Skin epidermis (tissue), 12 donors: Measurements from ENCODE around the gene CDH23.
A peak's percentile ranks its signal among the peaks of the same experiment; 100 is the strongest.

ENCODE experiments used
- H3K27ac ChIP-seq, 21 experiments: fragments of 200-600 bp; sonication (generic) in 11 of 21; one replicate each; pipeline ENCODE4 v1.5.0; 2020; ENCODE audit warnings: mild to moderate bottlenecking in 3 of 21, inconsistent platforms in 2 of 21, moderate library complexity in 2 of 21
- H3K4me3 ChIP-seq, 7 experiments: fragments of 200-600 bp; sonication (generic) in 2 of 7; one replicate each; pipeline ENCODE4 v1.5.0; 2020; ENCODE audit warnings: inconsistent platforms in 2 of 7, mild to moderate bottlenecking in 2 of 7, moderate library complexity in 1 of 7

CDH23 gene

DNA sequence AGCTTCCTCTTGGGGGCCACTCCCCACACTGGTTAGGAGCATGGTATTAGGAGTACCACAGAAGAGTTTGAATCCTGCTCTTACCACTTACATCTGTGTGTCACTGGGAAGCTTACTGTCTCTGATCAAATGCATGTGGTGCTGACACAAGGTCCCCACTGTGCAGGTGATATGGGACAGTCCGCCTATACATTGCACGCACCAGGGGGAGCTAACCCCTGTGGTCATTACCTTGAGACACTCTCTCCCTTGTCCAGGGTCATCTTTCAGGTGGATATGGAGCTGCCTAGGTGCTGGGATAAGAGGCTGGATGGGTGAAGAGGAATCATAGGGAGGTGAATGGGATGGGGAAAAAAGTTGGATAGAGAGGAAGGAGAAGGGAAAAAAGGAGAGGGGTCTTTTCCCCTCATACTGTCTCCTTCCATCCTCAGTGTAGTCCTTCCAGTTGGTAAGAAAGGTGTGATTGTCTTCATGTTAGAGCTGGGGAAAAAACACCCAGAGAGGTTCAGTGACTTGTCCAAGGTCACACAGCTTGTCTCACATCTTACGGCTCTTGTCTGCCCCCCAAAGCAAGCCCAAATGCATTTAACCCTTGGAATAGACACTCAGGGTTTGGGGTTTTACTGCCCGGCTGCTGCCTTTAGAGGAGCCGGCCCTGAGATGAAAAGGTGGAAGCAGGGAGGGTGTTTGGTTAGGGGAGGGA, 125.9 kb downstream of the CDH23 start:
- H3K27ac ChIP-seq: no peak overlapping the region
- H3K4me3 ChIP-seq: no peak overlapping the region

DNA sequence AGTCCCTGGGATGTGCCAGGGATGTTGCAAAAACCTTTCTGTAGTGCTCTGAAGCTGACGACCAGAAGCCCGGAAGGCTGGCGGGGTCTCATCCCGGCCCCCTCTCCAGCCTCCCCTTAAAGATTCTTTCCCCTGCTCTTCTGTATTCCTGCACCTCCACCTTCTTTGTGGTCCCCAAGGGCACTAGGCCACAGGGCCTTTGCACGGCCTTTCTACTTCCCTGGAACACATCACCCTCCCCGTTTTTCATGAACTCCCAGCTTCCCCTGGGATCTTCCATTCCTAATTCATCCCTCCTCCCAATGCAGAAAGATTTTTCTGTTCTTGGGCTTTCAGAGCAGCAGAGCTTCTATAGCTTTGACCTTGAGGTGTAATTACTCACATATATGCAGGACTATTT, 127.0 kb downstream of the CDH23 start:
- Histone ChIP-seq H3K4me3 (no peak overlapping the region), H3K27ac (no peak overlapping the region)

DNA sequence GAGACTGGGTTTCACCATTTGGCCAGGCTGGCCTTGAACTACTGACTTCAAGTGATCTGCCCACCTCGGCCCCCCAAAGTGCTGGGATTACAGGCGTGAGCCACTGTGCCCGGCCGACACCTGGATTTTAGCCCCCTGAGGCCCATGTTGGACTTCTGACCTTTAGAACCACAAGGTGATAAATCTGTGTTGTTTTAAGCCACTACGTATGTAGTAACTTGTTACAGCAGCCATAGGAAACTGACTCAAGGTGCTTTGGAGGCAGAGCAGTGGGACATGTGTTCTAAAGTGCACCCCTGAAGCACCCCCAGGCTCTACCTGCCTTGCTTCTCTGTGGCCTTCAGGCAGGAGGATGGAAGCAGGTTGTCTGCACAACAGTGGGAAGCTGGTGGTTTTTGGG, 128.4 kb downstream of the CDH23 start:
- Histone ChIP-seq H3K4me3 (no peak overlapping the region), H3K27ac (no peak overlapping the region)

DNA sequence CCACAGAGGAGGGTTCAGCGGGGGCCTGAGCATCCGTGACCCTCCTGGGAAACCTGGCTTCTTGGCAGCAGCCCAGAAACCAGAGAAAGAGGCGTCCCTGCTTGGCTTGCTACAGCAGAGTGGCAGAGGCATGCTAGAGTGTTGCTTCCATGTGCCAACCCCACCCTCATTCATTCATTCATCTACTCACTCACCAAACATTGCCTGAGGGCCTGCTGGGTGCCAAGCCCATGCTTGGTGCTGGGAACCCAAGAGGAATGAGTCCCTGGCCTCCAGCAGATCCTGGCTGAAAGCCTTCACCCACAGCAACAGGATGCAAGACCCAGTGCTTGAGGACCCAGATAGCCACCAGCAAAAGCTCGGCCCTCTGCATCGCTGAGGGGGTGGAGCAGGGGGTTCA, 129.0 kb downstream of the CDH23 start:
- Histone ChIP-seq H3K4me3 (no peak overlapping the region), H3K27ac (no peak overlapping the region)

DNA sequence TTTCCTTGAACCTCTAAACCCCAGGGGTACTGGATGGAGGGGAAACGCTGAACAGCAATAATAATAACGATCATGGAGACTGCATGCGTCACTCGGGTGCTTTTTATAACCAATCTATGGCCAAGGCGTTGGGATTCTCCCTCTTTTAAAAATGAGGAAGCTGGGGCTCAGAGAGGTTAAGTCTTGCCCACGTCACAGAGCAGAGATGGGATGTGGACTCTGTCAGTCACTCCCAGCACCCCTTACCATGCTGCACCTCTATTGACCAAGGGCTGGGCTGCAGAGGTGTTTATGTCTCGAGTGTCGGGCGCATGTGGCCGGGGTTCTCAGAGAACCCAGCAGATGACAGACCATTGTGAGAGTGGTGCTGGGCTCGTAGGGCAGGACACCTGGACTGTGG, 129.9 kb downstream of the CDH23 start:
- Histone ChIP-seq H3K27ac (no peak overlapping the region), H3K4me3 (no peak overlapping the region)

DNA sequence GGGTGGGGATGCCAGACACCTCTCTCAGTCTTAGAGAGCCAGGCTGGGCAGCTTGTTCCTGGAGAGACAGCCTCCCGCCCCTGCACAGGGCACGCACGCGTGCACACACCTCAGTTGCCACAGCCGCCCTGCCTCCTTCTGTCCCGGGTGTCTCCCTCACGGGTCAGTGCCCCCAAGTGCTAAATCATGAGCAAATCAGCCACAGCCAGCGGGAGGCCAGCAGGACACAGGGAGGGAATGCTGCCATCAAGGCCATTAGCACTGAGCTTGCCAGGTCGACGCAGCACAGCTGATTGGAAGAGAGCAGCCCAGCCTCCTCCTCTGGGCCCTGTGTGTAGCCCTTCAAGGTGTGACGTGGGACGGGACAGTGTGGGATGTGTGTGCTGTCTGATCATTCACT, 130.4 kb downstream of the CDH23 start:
- Histone ChIP-seq H3K4me3 (no peak overlapping the region), H3K27ac (no peak overlapping the region)

DNA sequence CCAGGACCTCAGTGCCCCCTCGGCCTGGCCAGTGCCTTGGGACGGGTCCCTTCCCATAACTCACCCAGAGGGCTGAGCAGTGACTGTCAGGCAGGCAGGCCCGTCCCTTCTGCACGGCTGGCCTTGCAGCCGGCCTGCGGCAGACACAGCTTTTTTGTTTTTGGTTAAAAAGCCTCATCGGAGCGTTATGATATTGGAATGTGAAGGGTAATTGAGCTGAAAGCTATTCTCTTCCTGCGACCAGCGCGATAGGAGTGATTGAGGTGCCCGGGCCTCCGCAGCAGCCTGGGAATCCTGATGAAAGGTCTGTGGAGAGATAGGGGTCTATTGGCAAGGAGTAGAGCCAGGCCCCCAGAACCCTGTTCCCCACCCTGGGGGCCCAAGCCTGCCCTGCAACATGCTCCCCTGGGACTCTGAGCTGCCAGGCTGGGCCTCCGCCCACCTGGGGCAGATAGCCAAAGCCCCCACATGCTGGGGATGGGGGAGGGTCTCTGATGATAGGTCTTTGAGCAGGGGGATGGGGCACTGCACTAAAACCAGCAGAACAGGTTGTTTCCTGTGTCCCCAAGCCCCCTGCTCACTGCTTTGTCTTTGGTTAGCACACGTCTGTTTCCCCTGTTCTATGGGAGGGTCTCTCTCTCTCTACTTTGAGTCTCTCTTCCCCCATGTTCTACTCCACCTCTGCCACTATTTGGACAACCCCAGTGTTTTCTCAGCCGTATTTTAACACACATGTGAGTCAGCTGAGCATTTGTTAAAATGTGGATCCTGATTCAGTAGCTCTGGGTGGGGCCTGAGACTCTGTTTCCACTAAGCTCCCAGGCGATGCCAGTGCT, 131.9 kb downstream of the CDH23 start:
- no peak overlapping the region for H3K4me3 ChIP-seq
- no peak overlapping the region for H3K27ac ChIP-seq

DNA sequence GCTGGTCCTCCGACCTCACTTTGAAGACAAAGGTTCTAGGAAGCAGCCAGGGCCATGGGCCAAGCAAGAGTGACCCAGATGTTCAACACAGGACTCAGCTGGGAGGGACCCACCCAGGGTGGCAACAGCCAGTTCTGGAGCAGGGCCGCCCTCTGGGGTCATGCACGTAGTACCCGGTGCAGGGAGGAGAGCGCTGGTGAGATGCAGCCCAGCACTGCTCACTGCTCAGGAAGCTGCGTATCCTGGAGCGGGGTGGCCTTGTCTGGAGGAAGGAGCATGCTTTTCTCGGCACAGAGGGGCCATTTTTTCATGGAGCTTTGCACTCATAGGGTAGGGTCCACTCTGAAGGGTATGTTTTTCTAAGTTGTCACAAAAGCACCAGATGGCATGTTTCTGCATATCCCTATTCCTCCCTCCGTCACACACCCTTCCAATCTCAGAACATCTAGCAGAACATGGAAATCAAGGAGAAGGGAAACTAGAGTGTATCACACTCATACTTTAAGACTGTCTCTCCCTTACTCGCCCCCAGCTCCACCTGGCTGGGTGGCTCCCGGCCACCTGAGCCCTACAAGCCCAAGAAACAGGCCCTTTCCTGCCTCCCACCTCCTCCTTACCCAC, 132.6 kb downstream of the CDH23 start:
- no peak overlapping the region for H3K4me3 ChIP-seq
- no peak overlapping the region for H3K27ac ChIP-seq

DNA sequence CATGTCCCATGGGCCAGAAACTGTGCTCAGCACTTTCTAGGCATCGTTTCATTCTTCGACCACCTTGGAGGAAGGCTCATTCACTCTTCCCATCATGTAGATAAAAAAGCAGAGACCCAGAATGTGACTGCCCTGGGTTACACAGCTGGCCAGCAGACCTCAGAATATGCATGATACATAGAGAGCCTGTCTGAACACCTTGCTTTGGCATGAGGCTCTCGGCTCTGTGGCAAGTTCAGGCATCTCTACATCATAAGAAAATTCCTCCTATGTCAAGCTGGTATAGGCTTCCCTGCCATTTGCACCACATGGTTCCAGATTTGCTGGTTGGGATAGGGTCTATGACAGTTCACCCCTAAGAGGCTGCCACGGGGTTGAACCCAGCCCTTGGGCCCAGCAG, 134.1 kb downstream of the CDH23 start:
- peak overlapping the region in 1 of 21 experiments; percentile 34 for H3K27ac ChIP-seq
- no peak overlapping the region for H3K4me3 ChIP-seq

DNA sequence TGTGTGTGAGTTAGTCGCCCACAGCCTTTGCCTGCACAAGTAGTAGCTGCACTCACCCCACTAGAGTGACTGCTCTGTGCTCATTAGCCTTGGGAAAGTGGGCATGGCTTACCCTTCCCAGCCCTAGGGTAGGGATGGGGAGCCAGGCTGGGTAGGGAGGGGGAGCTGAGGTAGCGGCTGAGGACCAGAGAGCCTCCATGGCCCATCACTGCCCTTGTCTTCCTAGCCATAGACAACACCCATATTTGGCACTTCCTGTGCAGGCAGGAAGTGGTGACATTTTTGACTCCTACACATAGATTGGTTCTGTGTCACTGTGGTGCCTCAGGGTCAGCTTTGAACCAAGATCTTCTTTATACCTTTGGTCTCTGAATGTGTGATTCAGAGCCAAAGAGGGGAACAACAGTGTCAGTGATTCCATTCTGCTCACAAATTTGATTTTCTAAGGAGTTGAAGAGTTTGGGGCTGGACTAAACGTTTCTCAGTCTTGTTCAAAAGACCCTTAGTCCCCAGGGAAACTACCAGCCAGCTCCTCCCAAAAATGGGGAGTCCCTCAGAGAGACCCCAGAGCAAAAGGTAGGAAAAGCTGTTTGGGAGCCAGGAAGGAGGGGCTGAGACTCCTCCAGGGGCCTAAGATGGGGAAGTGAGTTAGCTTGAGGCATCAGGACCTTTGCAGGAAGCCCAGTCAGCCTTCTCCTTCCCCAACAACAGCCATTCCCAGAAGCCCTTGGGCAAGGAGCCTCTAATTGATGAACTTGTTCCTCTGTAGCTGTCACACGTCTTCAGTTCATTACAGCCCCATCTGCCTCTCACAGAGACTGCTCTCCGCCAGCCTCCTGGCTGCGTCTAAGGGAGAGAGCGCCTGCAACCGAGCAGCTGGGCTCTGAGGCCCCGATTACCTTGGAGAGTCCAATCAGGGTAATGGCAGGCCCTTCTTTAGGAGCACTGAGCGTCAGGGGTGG, 135.0 kb downstream of the CDH23 start:
- Histone ChIP-seq H3K4me3 (no peak overlapping the region), H3K27ac (no peak overlapping the region)

DNA sequence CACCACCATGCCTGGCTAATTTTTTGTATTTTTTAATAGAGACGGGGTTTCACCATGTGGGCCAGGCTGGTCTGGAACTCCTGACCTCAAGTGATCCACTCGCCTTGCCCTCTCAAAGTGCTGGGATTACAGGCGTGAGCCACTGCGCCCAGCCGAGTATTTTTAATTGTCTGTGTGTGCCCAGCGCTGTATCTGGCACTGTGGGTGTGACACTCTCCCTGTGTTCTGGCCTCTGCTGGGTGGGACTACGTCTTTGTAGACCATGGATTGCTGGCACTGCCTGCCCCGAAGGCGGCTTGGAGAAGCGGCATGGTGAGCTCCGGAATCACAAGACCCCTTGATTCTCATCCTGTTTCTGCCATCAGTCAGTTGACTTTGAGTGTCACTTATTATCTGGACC, 136.2 kb downstream of the CDH23 start:
- no peak overlapping the region for H3K27ac ChIP-seq
- H3K4me3 ChIP-seq: no peak overlapping the region

DNA sequence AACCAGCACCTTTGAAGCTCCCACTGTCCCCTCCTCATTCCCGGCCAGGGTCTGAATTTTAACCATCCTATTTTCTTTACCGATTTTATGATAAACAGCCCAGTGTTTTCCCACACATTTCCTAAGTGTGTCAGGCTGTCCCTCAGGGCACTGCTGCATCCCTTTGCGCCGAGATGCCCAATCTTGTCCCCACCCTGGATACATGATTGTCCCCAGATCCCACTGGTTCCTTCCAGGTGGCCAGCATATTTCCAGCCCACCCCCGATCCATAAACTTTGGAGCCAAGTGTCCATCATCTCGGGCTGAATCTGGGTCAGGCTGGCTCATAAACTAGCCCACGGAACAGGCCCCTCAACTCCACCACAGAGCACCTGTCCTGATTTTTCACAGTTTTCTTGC, 137.2 kb downstream of the CDH23 start:
- Histone ChIP-seq H3K27ac (no peak overlapping the region), H3K4me3 (no peak overlapping the region)

DNA sequence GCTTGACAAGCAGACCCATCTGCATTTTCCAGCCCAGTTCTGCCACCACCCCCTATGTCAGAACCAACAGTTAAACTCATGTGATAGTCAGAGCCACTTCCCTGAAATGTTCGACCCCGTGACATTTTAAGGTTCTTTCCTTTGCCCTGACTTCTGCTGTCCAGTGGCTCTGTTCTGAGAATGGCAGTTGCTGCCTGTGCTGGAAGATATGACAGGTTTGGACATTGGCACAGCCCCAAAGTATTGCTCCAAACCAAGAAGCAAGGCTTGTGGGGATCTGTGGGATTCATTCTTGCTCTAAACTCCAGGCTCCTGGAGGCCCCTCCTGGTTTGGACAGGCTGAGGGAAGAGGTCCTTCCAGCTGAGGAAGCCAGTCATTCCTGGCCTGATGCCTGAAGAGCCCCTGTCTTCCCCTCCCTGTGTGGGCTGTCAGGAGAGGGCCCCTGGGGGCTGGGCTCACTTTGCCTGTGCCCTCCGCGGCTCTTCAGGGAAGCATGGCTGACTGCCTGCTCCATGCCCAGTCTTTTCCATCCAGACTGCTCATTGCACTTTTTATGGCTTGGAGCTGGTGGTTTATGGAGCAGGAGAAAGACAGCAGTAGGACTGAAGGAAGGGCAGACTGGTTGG, 138.0 kb downstream of the CDH23 start:
- Histone ChIP-seq H3K4me3 (no peak overlapping the region), H3K27ac (peak overlapping the region in 1 of 21 experiments; percentile 5)

DNA sequence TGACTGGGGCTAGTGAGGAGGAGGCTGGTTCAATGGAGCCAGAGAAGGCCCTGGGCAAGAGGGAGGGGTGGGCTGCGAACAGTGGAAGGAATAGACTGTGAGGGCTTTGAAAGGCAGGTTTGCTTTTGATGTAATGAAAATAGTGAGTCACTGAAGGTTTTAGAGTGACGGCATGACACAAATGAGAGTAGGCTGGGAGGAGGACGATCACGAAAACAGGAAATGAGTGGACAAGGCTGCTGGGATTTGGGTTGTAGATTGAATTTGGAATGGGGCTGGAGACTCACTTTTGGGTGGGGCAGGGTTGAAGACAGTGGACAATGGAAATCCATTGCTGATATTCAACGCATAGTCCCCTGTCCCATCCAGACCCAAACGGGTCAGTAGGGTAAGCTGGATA, 139.6 kb downstream of the CDH23 start:
- no peak overlapping the region for H3K4me3 ChIP-seq

DNA sequence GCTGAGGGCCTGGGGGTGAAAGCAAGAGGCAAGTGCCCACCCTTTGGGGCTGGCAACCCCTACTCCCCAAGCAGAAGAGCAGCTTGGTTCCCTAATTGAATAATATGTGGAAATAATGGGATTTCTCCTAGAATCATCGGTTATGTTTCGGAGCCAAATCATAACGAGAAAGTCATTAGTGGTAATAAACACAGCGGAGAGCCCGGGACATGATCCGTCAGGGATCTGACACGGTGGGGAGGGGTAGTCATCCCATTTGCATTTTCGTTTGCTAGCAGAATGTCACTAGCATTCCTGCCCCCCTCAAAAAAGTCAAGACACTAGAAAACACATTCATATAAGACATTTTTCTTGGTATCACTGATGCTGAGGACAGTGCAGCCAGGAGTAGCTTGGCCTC, 140.4 kb downstream of the CDH23 start:
- Histone ChIP-seq H3K4me3 (no peak overlapping the region), H3K27ac (no peak overlapping the region)

More for the DNA sequence above, 139.6 kb downstream of the CDH23 start:
- H3K27ac ChIP-seq: no peak overlapping the region

DNA sequence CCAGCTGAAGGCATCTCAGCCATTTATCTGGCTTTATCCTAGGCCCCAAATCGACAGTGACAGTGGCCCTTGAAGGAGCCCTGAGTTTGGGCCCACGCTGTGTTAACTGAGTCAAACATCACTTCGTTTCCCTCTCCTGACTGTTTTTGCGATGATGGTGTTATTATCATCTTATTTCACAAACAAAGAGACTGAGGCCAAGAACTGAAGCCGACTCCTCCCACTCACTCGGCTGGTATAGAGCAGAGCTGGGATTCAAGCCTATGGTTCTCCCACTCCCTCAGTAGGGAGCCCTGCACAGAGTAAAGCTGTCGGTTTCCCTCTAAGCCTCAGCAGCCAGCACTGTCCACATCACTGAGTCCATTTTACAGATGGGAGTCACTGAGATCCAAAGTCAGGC, 141.0 kb downstream of the CDH23 start:
- no peak overlapping the region for H3K27ac ChIP-seq

DNA sequence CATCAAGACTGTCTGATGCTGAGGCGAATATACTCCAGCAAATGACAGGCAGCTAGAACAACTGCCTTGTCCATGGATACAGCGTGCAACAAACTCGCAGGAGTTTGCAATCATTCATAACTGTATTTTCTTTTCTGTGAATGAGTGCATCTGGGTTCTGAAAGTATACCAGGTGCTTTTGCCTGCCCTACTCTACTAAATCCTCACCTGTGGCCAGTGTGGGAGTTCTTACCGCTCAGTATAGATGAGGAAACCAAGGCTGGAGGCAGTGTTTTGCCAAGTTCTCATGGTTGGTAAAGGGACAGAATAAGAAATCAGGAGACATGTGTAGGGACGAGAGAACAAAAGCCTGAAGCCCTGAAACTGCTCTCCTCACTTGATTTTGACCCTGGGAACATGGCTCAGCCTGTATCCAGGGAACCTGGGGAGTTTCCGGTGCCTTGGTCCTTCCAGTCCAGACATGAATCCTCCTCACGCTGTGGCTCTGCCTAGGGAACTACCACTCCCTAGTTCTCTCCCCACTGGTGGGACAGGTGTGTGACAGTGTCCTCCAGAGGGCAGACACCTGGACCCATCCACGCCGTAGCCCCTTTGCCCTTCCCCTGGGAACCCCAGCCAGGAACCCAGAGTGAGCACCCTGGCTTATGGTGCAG, 142.0 kb downstream of the CDH23 start:
- Histone ChIP-seq H3K4me3 (no peak overlapping the region), H3K27ac (no peak overlapping the region)

More for the DNA sequence above, 141.0 kb downstream of the CDH23 start:
- no peak overlapping the region for H3K4me3 ChIP-seq

DNA sequence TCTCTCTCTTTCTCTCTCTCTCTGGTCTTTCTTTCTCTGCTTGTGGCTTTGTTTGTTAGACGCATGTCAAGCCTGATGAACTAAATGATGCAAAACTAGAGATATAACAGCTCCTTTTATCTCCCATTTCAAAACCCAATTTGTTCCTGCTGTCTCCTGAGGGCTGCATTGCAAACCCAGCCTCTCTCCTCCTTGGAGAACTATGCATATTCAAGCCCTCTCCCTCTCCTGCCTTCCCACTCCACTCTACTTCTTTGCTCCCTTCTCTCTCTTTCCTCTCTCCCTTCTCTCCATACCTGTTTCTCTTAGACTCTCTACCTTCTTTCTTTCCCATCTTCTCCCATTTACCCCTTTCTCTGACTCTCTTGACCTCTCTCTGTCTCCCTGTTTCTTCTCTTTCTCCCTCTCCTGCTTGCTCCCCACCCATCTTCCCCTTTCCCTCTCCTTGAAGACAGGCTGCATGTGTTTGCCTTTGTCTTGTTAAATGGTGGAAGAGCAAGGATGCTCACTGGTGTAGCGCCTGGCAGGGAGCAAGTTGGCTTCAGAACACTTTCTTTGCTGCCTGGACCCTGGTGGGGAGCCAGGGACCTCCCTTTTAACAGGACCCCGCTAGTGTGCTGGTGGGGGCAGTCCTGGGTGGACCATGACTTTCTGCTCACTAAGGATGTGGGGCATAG, 142.9 kb downstream of the CDH23 start:
- Histone ChIP-seq H3K4me3 (no peak overlapping the region), H3K27ac (no peak overlapping the region)
